Keratinocyte (primary cell): ENCODE results near the gene PRKCD. TPM values are rescaled to one million over a fixed set of nuclear protein-coding genes. Genes with fewer than 3 reads are reported as not detected.

Source experiments
- DNase-seq: peaks from one replicate; pipeline ENCODE4 v3.0.0-alpha.2; 2011; ENCODE audit warnings: low read depth, missing footprints, low spot score
- FAIRE-seq: peaks from 2 replicates; lab custom pipeline; 2011; peaks lifted over from hg19 to GRCh38; lab: Jason Lieb, UNC
- H2AFZ ChIP-seq: 2 replicates; pipeline ENCODE4 v1.6.0; 2012; ENCODE audit warnings: low read length, control low read depth, inconsistent platforms; ENCODE audit not compliant: control insufficient read depth
- H3K27ac ChIP-seq: 2 replicates; pipeline ENCODE4 v1.5.1; 2011; ENCODE audit warnings: low read length; ENCODE audit not compliant: control insufficient read depth, insufficient read depth
- H3K27me3 ChIP-seq: 3 replicates; pipeline ENCODE4 v1.6.0; 2011; ENCODE audit warnings: low read length; ENCODE audit not compliant: control insufficient read depth, insufficient read depth; ENCODE audit errors: extremely low read depth
- H3K36me3 ChIP-seq, 2 experiments: 2 replicates in 1 of 2; 3 replicates in 1 of 2; pipeline ENCODE4 v1.5.1; 2011; ENCODE audit warnings: low read length in 2 of 2, mild to moderate bottlenecking in 1 of 2; ENCODE audit not compliant: control insufficient read depth in 2 of 2, insufficient read depth in 2 of 2; ENCODE audit errors: extremely low read depth in 1 of 2
- H3K4me1 ChIP-seq: 3 replicates; pipeline ENCODE4 v1.5.1; 2011; ENCODE audit warnings: low read length; ENCODE audit not compliant: control insufficient read depth, insufficient read depth; ENCODE audit errors: extremely low read depth
- H3K4me2 ChIP-seq: 3 replicates; pipeline ENCODE4 v1.6.0; 2011; ENCODE audit warnings: low read depth, low read length; ENCODE audit not compliant: control insufficient read depth, insufficient read depth; ENCODE audit errors: extremely low read depth
- H3K4me3 ChIP-seq, 3 experiments: fragments of 200-600 bp in 1 of 3; sonication (generic) in 1 of 3; 2 replicates in 2 of 3; 3 replicates in 1 of 3; pipeline ENCODE4 v1.5.1; 2011 to 2016; ENCODE audit warnings: low read length in 3 of 3, mild to moderate bottlenecking in 3 of 3, control low read depth in 2 of 3, inconsistent platforms in 1 of 3, low read depth in 1 of 3, mixed read lengths in 1 of 3, mixed run types in 1 of 3, moderate library complexity in 1 of 3; ENCODE audit not compliant: control insufficient read depth in 2 of 3, insufficient read depth in 2 of 3; ENCODE audit errors: extremely low read depth in 1 of 3
- H3K79me2 ChIP-seq: 2 replicates; pipeline ENCODE4 v1.6.0; 2012; ENCODE audit warnings: low read length; ENCODE audit not compliant: control insufficient read depth, insufficient read depth
- H3K9ac ChIP-seq: 3 replicates; pipeline ENCODE4 v1.6.0; 2011; ENCODE audit warnings: low read length; ENCODE audit not compliant: control insufficient read depth, insufficient read depth; ENCODE audit errors: extremely low read depth
- H3K9me1 ChIP-seq: 3 replicates; pipeline ENCODE4 v1.6.0; 2011; ENCODE audit warnings: low read length; ENCODE audit not compliant: control insufficient read depth, insufficient read depth; ENCODE audit errors: extremely low read depth
- H3K9me3 ChIP-seq: 2 replicates; pipeline ENCODE4 v1.5.1; 2012; ENCODE audit warnings: low read depth, low read length; ENCODE audit not compliant: control insufficient read depth
- H4K20me1 ChIP-seq: 3 replicates; pipeline ENCODE4 v1.6.0; 2011; ENCODE audit warnings: low read length; ENCODE audit not compliant: control insufficient read depth, insufficient read depth; ENCODE audit errors: extremely low read depth
- CTCF ChIP-seq, 3 experiments: IDR thresholded peaks in 1 of 3; conservative IDR thresholded peaks in 1 of 3; optimal IDR thresholded peaks in 1 of 3; 2 replicates in 2 of 3; 3 replicates in 1 of 3; pipeline versions ENCODE3 to v1.5.1; 2011; ENCODE audit warnings: low read length in 3 of 3, mild to moderate bottlenecking in 3 of 3, moderate library complexity in 2 of 3, control low read depth in 1 of 3, inconsistent platforms in 1 of 3; ENCODE audit not compliant: insufficient read depth in 2 of 3; ENCODE audit errors: extremely low read depth in 1 of 3
- EZH2 ChIP-seq: IDR thresholded peaks from one replicate; pipeline ENCODE4 v1.6.1; 2012; ENCODE audit warnings: inconsistent platforms, mild to moderate bottlenecking, low read length, moderate library complexity
- dilution Hi-C: fragments of 300-500 bp; cut with MboI; formaldehyde crosslinking; loops from one replicate; pipeline ENCODE4 v1.7.0; 2020; ENCODE audit warnings: low sequenced_read_pairs; ENCODE audit not compliant: extremely low pct_ligation_motif_present
- polyA plus RNA-seq, 5 experiments: library from polyadenylated mRNA; depleted of rRNA in 3 of 5; stranded (reverse) in 3 of 5; stranded (forward) in 1 of 5; unstranded in 1 of 5; fragments of >200 nt; gene quantifications; 1 replicate in 1 of 5; 2 replicates in 3 of 5; 3 replicates in 1 of 5; pipeline versions ENCODE4 v1.2.1 to v1.2.3, GENCODE V29; 2011 to 2012; ENCODE audit warnings: missing spikeins in 2 of 5, low read depth in 1 of 5, low replicate concordance in 1 of 5

Gene PRKCD
- polyA plus RNA-seq, 1 donor (not counting 4 experiments of a cell fraction or from before 2014, with no cell fraction given) = 25.1 TPM

GRCh38 chr3:53229606-53230005 lies 68.6 kb downstream of the PRKCD start:
- TF ChIP-seq EZH2 (no peak), CTCF (optimal IDR thresholded peaks at IDR 0.05 in 1 of 3, IDR thresholded peaks at IDR 0.05 in 1 of 3, conservative IDR thresholded peaks at IDR 0.05 in 1 of 3; ENCODE audit: extremely low read depth in 1 of 3, insufficient read depth in 2 of 3, low read length in 3 of 3) (no peak)
- dilution Hi-C loops = no loop called here
- no peaks in the 10 kb centered on the region for H3K27me3 ChIP-seq
- H3K4me2 ChIP-seq = no peak overlapping the region
- DNase-seq (no peak), FAIRE-seq (no peak)
- peaks cover 22% of the 10 kb centered on the region for H3K79me2 ChIP-seq
- no peaks in the 10 kb centered on the region for H3K9me1 ChIP-seq
- H3K36me3 ChIP-seq = peaks cover 85 to 89% of the 10 kb centered on the region in 2 experiments
- no peak overlapping the region for H3K4me3 ChIP-seq
- H2AFZ ChIP-seq = no peak overlapping the region
- no peaks in the 10 kb centered on the region for H3K9me3 ChIP-seq
- H3K27ac ChIP-seq = no peak overlapping the region
- no peaks in the 10 kb centered on the region for H3K4me1 ChIP-seq
- H3K9ac ChIP-seq = no peak overlapping the region
- peaks cover 7% of the 10 kb centered on the region for H4K20me1 ChIP-seq

- peaks cover 84 to 88% of the 10 kb centered on the region in 2 experiments for H3K36me3 ChIP-seq
- no peak overlapping the region for H3K4me2 ChIP-seq
- DNase-seq = no peak
- H3K9me3 ChIP-seq = no peaks in the 10 kb centered on the region
- no peaks in the 10 kb centered on the region for H3K27me3 ChIP-seq
- no peaks in the 10 kb centered on the region for H3K9me1 ChIP-seq
- H3K9ac ChIP-seq = no peak overlapping the region
- no peak overlapping the region for H3K4me3 ChIP-seq
- dilution Hi-C loops = no loop called here
- H4K20me1 ChIP-seq = peaks cover 7% of the 10 kb centered on the region
- H3K27ac ChIP-seq = no peak overlapping the region
- FAIRE-seq = no peak
- TF ChIP-seq EZH2 (no peak), CTCF (optimal IDR thresholded peaks at IDR 0.05 in 1 of 3, IDR thresholded peaks at IDR 0.05 in 1 of 3, conservative IDR thresholded peaks at IDR 0.05 in 1 of 3; ENCODE audit: extremely low read depth in 1 of 3, insufficient read depth in 2 of 3, low read length in 3 of 3) (no peak)
- no peak overlapping the region for H2AFZ ChIP-seq
- peaks cover 26% of the 10 kb centered on the region for H3K79me2 ChIP-seq
- H3K4me1 ChIP-seq = no peaks in the 10 kb centered on the region
Measured at GRCh38 chr3:53230041-53230621, 69.1 kb downstream of the PRKCD start.
